Left ventricle myocardium inferior (tissue), 1 donor: ENCODE measurements around the gene KDM2B. TPM values are rescaled to one million over a fixed set of nuclear protein-coding genes. Genes with fewer than 3 reads are reported as not detected.

Experiments
- DNase-seq: peaks from one replicate; pipeline ENCODE4 v3.0.0-alpha.2; 2020
- H3K27ac ChIP-seq: fragments of 200-600 bp; replicated peaks from 2 replicates; pipeline ENCODE4 v1.8.0; 2021
- H3K27me3 ChIP-seq: fragments of 200-600 bp; 2 replicates; pipeline ENCODE4 v1.8.0; 2021; ENCODE audit warnings: low read depth
- H3K36me3 ChIP-seq: fragments of 200-600 bp; 2 replicates; pipeline ENCODE4 v1.8.0; 2021
- H3K4me1 ChIP-seq: fragments of 200-600 bp; 2 replicates; pipeline ENCODE4 v1.8.0; 2021
- H3K4me3 ChIP-seq: fragments of 200-600 bp; 2 replicates; pipeline ENCODE4 v1.8.0; 2021; ENCODE audit warnings: mild to moderate bottlenecking, moderate library complexity
- H3K9me3 ChIP-seq: fragments of 200-600 bp; replicated peaks from 2 replicates; pipeline ENCODE4 v1.8.0; 2021
- intact Hi-C: fragments of 100-400 bp; cut with micrococcal nuclease; formaldehyde crosslinking; loops from one replicate; pipeline ENCODE4 v1.11.0; 2022
- total RNA-seq: library from RNA; stranded (reverse); fragmentation: NEBNext Ultra II Directional; extraction: Animal tissue kit (Norgen Biotek cat#: 25700); gene quantifications from one replicate; pipeline ENCODE4 v1.2.1, GENCODE V29; 2021
- TF ChIP-seq, protein P1 (sequence below): fragments of 200-600 bp; IDR thresholded peaks from 2 replicates; pipeline ENCODE4 v1.8.0; 2021; ENCODE audit warnings: antibody characterized with exemption, mild to moderate bottlenecking, borderline replicate concordance
- donor health status: DM: no; HTN: yes; CAD: no; lungs with severe emphysema.

The KDM2B gene
- total RNA-seq, 1 donor from 2014 or later: 13.0 TPM

DNA sequence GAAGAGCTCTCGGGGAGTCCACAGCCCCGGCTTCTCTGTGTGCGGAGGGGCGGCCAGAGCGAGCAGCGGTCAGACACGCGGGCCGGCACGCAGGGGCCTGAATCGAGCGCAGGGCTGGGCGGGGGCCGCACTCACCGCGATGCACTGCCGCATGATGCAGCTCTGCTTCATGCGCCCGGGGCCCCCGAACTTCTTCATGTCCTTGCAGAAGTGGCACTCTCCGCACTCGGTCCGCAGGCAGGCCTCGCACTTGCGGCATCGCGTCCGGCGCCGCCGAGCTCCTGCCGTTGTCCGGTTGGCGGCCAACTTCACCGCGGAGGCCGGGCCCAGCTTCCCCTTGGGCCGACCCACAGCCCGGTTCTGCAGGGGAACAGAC is 127.8 kb downstream of the KDM2B start:
- Histone ChIP-seq H3K4me1 (peaks cover 29% of the 10 kb centered on the region), H3K9me3 (no peaks in the 10 kb centered on the region), H3K36me3 (peaks cover 6% of the 10 kb centered on the region), H3K27ac (no peak overlapping the region), H3K27me3 (no peaks in the 10 kb centered on the region), H3K4me3 (no peak overlapping the region)
- TF ChIP-seq, protein P1, sequence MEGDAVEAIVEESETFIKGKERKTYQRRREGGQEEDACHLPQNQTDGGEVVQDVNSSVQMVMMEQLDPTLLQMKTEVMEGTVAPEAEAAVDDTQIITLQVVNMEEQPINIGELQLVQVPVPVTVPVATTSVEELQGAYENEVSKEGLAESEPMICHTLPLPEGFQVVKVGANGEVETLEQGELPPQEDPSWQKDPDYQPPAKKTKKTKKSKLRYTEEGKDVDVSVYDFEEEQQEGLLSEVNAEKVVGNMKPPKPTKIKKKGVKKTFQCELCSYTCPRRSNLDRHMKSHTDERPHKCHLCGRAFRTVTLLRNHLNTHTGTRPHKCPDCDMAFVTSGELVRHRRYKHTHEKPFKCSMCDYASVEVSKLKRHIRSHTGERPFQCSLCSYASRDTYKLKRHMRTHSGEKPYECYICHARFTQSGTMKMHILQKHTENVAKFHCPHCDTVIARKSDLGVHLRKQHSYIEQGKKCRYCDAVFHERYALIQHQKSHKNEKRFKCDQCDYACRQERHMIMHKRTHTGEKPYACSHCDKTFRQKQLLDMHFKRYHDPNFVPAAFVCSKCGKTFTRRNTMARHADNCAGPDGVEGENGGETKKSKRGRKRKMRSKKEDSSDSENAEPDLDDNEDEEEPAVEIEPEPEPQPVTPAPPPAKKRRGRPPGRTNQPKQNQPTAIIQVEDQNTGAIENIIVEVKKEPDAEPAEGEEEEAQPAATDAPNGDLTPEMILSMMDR: no peak
- intact Hi-C loops: no loop called here
- no peak for DNase-seq

DNA sequence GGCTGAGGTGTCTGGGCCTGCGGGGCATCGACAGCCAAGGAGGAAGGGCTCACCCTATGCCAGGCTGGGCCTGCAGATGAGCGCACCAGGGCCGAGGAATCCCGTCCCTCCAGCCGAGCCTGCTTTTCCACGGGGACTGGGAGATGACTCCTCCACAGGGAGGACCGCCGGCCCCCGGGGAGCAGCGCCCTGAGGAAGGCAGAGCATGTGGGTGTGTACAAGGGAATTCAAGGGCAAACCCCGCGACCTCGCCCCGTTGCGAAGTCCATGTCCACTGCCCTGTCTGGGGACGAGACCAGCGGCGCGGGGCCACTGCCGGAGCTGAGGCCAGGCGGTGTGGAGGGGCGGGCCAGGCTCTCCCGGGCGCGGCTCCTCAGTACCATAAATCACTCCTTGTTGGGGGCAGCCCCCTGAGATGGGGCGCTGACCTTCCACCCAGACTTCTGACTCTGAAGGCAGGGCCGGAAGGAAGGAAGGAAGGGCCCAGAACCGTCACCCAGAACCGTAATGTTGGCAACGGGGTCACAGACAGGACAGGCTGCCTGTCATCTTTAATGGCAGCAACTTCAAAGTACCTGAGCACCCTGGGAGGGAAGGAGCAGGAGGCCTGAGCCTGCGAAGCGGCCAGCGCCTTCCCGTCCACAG is 128.4 kb downstream of the KDM2B start:
- Histone ChIP-seq H3K4me3 (peak overlapping the region; percentile 40), H3K9me3 (no peaks in the 10 kb centered on the region)
- intact Hi-C loops: no loop called here

DNA sequence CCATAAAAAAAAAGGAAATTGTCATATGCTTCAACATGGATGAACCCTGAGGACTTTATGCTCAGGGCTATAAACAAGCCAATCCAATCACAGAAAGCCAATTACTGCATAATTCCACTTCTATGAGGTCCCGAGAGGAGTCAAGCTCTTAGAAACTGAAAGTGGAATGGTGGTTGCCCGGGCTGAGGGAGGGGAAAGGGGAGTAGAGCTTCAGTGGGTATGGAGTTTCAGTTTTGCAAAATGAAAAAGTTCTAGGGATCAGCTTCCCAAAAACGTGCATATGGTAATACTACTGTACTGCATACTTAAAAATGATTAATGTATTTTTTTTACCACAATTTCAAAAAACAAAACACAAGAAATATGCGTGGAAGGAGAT is 128.9 kb downstream of the KDM2B start:
- peak overlapping the region; percentile 44 for H3K27ac ChIP-seq
- peak overlapping the region; percentile 40 for H3K4me3 ChIP-seq
- intact Hi-C loops: no loop called here

More for the DNA sequence above, 128.4 kb downstream of the KDM2B start:
- TF ChIP-seq, protein P1: no peak
- H3K4me1 ChIP-seq: peaks cover 29% of the 10 kb centered on the region
- peak overlapping the region; percentile 44 for H3K27ac ChIP-seq
- H3K27me3 ChIP-seq: no peaks in the 10 kb centered on the region
- H3K36me3 ChIP-seq: peaks cover 6% of the 10 kb centered on the region
- no peak for DNase-seq

DNA sequence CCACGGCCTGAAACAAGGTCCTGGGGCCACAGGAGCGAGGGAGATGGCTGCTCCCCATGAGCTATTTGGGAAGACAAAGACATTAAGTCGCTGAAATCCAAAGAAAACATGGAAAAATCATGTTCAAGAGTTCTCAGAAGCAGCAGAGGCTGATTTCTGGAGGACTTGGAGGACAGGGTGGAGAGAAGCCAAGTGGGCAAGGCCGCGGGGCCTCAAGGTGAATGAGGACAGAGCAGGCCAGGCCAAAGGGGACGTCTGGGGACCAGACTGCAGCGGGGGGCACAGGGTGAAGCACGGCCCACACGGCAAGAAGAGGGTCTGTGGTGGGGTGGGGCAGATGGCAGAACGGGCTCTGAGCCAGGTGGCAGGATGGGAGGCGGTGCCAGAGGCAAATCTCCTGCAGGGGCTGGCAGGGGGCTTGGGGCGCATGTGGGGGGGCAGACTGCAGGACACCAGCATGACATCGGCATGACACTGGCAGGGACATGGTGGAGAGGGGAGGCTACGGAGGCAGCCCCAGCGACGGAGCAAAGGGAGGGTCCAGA is 132.0 kb downstream of the KDM2B start:
- TF ChIP-seq, protein P1: no peak
- Histone ChIP-seq H3K27me3 (no peaks in the 10 kb centered on the region), H3K4me3 (no peak overlapping the region), H3K27ac (no peak overlapping the region), H3K4me1 (peaks cover 25% of the 10 kb centered on the region), H3K36me3 (peaks cover 6% of the 10 kb centered on the region), H3K9me3 (no peaks in the 10 kb centered on the region)
- intact Hi-C loops: loop anchor here (10.0 kb wide), 1 partner anchor 114 kb away; no protein-coding TSS in a partner anchor
- no peak for DNase-seq

More for the DNA sequence above, 128.9 kb downstream of the KDM2B start:
- Histone ChIP-seq H3K9me3 (no peaks in the 10 kb centered on the region), H3K27me3 (no peaks in the 10 kb centered on the region), H3K4me1 (peaks cover 26% of the 10 kb centered on the region), H3K36me3 (peaks cover 6% of the 10 kb centered on the region)
- TF ChIP-seq, protein P1: no peak
- DNase-seq: no peak

DNA sequence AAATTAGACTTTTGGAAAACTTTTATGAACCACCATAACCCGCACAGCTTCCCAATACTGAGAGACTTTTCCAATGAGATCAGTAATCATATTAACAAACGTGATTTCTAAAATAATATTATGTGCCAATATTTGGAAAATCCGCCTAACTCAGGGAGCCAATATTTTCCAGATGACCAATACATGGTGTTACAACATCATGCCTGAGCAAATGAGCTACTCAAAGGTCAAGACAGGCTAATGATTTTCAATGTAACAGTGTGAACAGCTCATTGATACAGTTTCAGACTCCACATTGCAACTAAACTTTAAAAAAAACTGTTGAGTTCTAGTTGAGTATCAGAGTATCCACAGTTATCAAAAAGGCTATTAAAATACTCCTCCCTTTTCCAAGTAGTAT is 134.1 kb downstream of the KDM2B start:
- H3K4me1 ChIP-seq: peaks cover 24% of the 10 kb centered on the region
- no peak overlapping the region for H3K4me3 ChIP-seq
- H3K36me3 ChIP-seq: peaks cover 14% of the 10 kb centered on the region
- intact Hi-C loops: loop anchor here (10.0 kb wide), 1 partner anchor 112 kb away; no protein-coding TSS in a partner anchor
- H3K9me3 ChIP-seq: no peaks in the 10 kb centered on the region
- TF ChIP-seq, protein P1: no peak
- no peaks in the 10 kb centered on the region for H3K27me3 ChIP-seq
- DNase-seq: no peak
- H3K27ac ChIP-seq: no peak overlapping the region
